B cell (primary cell): Measurements from ENCODE around the gene CNOT4. TPM values are rescaled to one million over a fixed set of nuclear protein-coding genes. Genes with fewer than 3 reads are reported as not detected.

Experiments used
- ATAC-seq: fragments of 200-7000 bp; cut with Tn5 transposase; one replicate; pipeline ENCODE4 v1.10.0; 2021; ENCODE audit warnings: low read depth, mild to moderate bottlenecking, moderate number of reproducible peaks, moderate library complexity
- CTCF ChIA-PET: fragments of 350-600 bp; sonication (Branson Sonifier 250); formaldehyde crosslinking; loops from one replicate; lab custom pipeline; 2021; ENCODE audit warnings: antibody characterized with exemption, inconsistent platforms; lab: Charles Lee
- POLR2A ChIA-PET: fragments of 350-600 bp; sonication (Branson Sonifier 250); formaldehyde crosslinking; loops from one replicate; lab custom pipeline; 2021; ENCODE audit warnings: antibody characterized with exemption; lab: Charles Lee
- DNase-seq: peaks from one replicate; pipeline ENCODE4 v3.0.0; 2013
- H2AFZ ChIP-seq: 2 replicates; pipeline ENCODE4 v1.6.1; 2012; ENCODE audit warnings: mild to moderate bottlenecking, low read depth, low read length; ENCODE audit not compliant: insufficient read depth, poor library complexity, severe bottlenecking
- H3K27ac ChIP-seq, 2 donors: 1 replicate in 1 of 2; 2 replicates in 1 of 2; pipeline ENCODE4 v1.5.1; 2012 to 2013; ENCODE audit warnings: low read length in 2 of 2, mild to moderate bottlenecking in 2 of 2, moderate library complexity in 1 of 2
- H3K27me3 ChIP-seq, 4 experiments: fragments of 200-600 bp in 1 of 4; sonication (generic) in 1 of 4; replicated peaks in 1 of 4; 1 replicate in 2 of 4; 2 replicates in 2 of 4; pipeline versions ENCODE4 v1.6.1 to v1.7.0; 2013 to 2016; ENCODE audit warnings: low read length in 3 of 4, mild to moderate bottlenecking in 2 of 4, mixed read lengths in 1 of 4, moderate library complexity in 1 of 4; ENCODE audit not compliant: insufficient read depth in 4 of 4, control insufficient read depth in 3 of 4; ENCODE audit errors: control extremely low read depth in 1 of 4
- H3K36me3 ChIP-seq, 2 experiments: replicated peaks in 1 of 2; 1 replicate in 1 of 2; 2 replicates in 1 of 2; pipeline versions ENCODE4 v1.6.1 to v1.7.1; 2013; ENCODE audit warnings: low read length in 1 of 2; ENCODE audit not compliant: insufficient read depth in 2 of 2, control insufficient read depth in 1 of 2; ENCODE audit errors: control extremely low read depth in 1 of 2, extremely low read depth in 1 of 2
- H3K4me1 ChIP-seq, 2 donors: fragments of 200-600 bp in 1 of 2; sonication (generic) in 1 of 2; 1 replicate in 1 of 2; 2 replicates in 1 of 2; pipeline versions ENCODE4 v1.5.1 to v1.6.1; 2013 to 2017; ENCODE audit warnings: low read length in 2 of 2; ENCODE audit not compliant: control insufficient read depth in 2 of 2, insufficient read depth in 2 of 2
- H3K4me2 ChIP-seq: replicated peaks from 2 replicates; pipeline ENCODE3; 2012; ENCODE audit warnings: mild to moderate bottlenecking, low read depth, low read length; ENCODE audit not compliant: poor library complexity, severe bottlenecking
- H3K4me3 ChIP-seq, 5 experiments: fragments of 200-600 bp in 1 of 5; sonication (generic) in 1 of 5; 1 replicate in 3 of 5; 2 replicates in 2 of 5; pipeline versions ENCODE4 v1.5.1 to v1.7.0; 2011 to 2016; ENCODE audit warnings: low read length in 4 of 5, mild to moderate bottlenecking in 4 of 5, low read depth in 2 of 5, control low read depth in 1 of 5, moderate library complexity in 1 of 5; ENCODE audit not compliant: insufficient read depth in 1 of 5; ENCODE audit errors: control extremely low read depth in 1 of 5, extremely low read depth in 1 of 5
- H3K79me2 ChIP-seq: fragments of 200-600 bp; sonication (generic); one replicate; pipeline ENCODE4 v1.6.0; 2016; ENCODE audit warnings: low read length; ENCODE audit not compliant: control insufficient read depth, insufficient read depth
- H3K9ac ChIP-seq: fragments of 200-600 bp; sonication (generic); 2 replicates; pipeline ENCODE4 v1.6.1; 2017; ENCODE audit warnings: mild to moderate bottlenecking, low read length, moderate library complexity
- H3K9me3 ChIP-seq, 3 donors: one replicate each; pipeline versions ENCODE4 v1.6.1 to v1.7.1; 2013; ENCODE audit warnings: low read length in 2 of 3; ENCODE audit not compliant: control insufficient read depth in 2 of 3, insufficient read depth in 1 of 3; ENCODE audit errors: control extremely low read depth in 1 of 3
- H4K20me1 ChIP-seq: 2 replicates; pipeline ENCODE4 v1.6.0; 2012; ENCODE audit warnings: mild to moderate bottlenecking, low read length; ENCODE audit not compliant: insufficient read depth, control insufficient read depth, poor library complexity, severe bottlenecking
- H3K27ac Mint-ChIP-seq: one replicate; pipeline ENCODE4 v1.8.0; 2021; ENCODE audit warnings: mixed read lengths
- H3K27me3 Mint-ChIP-seq: one replicate; pipeline ENCODE4 v1.8.0; 2021; ENCODE audit warnings: mixed read lengths
- H3K4me1 Mint-ChIP-seq: one replicate; pipeline ENCODE4 v1.8.0; 2021; ENCODE audit warnings: mixed read lengths
- H3K4me3 Mint-ChIP-seq: one replicate; pipeline ENCODE4 v1.8.0; 2021; ENCODE audit warnings: mixed read lengths
- H3K9me3 Mint-ChIP-seq: one replicate; pipeline ENCODE4 v1.8.0; 2022; ENCODE audit warnings: mixed read lengths; ENCODE audit not compliant: insufficient read depth
- EZH2 ChIP-seq: IDR thresholded peaks from 2 replicates; pipeline ENCODE4 v1.6.1; 2012; ENCODE audit warnings: borderline replicate concordance, low read depth, mild to moderate bottlenecking, moderate library complexity, low read length; ENCODE audit not compliant: insufficient read depth, poor library complexity, severe bottlenecking
- WGBS: methylation state at CpG from one replicate; pipeline ENCODE4 v1.1.5; 2013; ENCODE audit warnings: missing lambda C conversion rate; ENCODE audit not compliant: insufficient coverage; 5-methylcytosine and 5-hydroxymethylcytosine counted together
- intact Hi-C: fragments of 100-400 bp; cut with micrococcal nuclease; formaldehyde crosslinking; loops from one replicate; pipeline ENCODE4 v1.10.0; 2022
- polyA plus RNA-seq: library from polyadenylated mRNA; depleted of rRNA; stranded (reverse); fragments of >200 nt; gene quantifications from 2 replicates; pipeline ENCODE4 v1.2.3, GENCODE V29; 2012
- total RNA-seq, 2 donors: library from RNA; stranded (reverse); fragments of 120-200 nt in 1 of 2; gene quantifications; 1 replicate in 1 of 2; 2 replicates in 1 of 2; pipeline versions ENCODE4 v1.2.3 to v1.2.4, GENCODE V29; 2013 to 2022
- TF ChIP-seq, protein P1 (sequence below): fragments of 200-600 bp; IDR thresholded peaks from one replicate; pipeline ENCODE4 v1.8.0; 2022; ENCODE audit warnings: antibody characterized with exemption, mild to moderate bottlenecking

CNOT4 gene
- total and polyA plus RNA-seq, 2 donors (not counting 1 experiment from before 2014, with no cell fraction given), result 9.8 to 52.1 TPM

GRCh38 chr7:135449436-135449835 is 60.5 kb downstream of the CNOT4 start:
- H3K9me3 ChIP-seq, result no peaks in the 10 kb centered on the region
- H3K27ac ChIP-seq, result no peak overlapping the region
- peaks cover 0 to 4% of the 10 kb centered on the region in 2 donors for H3K4me1 ChIP-seq
- no peak overlapping the region for H2AFZ ChIP-seq
- H3K27ac Mint-ChIP-seq, result no peak overlapping the region
- no peaks in the 10 kb centered on the region for H3K36me3 ChIP-seq
- no peaks in the 10 kb centered on the region for H3K9me3 Mint-ChIP-seq
- peaks cover 42% of the 10 kb centered on the region for H3K4me1 Mint-ChIP-seq
- peaks cover 81% of the 10 kb centered on the region for H3K79me2 ChIP-seq
- no peak for DNase-seq
- CTCF ChIA-PET, result no interaction called here
- TF ChIP-seq EZH2, result no peak
- TF ChIP-seq, protein P1, sequence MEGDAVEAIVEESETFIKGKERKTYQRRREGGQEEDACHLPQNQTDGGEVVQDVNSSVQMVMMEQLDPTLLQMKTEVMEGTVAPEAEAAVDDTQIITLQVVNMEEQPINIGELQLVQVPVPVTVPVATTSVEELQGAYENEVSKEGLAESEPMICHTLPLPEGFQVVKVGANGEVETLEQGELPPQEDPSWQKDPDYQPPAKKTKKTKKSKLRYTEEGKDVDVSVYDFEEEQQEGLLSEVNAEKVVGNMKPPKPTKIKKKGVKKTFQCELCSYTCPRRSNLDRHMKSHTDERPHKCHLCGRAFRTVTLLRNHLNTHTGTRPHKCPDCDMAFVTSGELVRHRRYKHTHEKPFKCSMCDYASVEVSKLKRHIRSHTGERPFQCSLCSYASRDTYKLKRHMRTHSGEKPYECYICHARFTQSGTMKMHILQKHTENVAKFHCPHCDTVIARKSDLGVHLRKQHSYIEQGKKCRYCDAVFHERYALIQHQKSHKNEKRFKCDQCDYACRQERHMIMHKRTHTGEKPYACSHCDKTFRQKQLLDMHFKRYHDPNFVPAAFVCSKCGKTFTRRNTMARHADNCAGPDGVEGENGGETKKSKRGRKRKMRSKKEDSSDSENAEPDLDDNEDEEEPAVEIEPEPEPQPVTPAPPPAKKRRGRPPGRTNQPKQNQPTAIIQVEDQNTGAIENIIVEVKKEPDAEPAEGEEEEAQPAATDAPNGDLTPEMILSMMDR, result no peak
- H3K9ac ChIP-seq, result no peak overlapping the region
- H3K27me3 Mint-ChIP-seq, result no peaks in the 10 kb centered on the region
- H3K4me3 ChIP-seq, result no peak overlapping the region
- H4K20me1 ChIP-seq, result peaks cover 70% of the 10 kb centered on the region
- no peaks in the 10 kb centered on the region for H3K27me3 ChIP-seq
- no peak overlapping the region for H3K4me2 ChIP-seq
- POLR2A ChIA-PET, result no interaction called here
- intact Hi-C loops, result no loop called here
- no peak overlapping the region for H3K4me3 Mint-ChIP-seq
- ATAC-seq, result no peak

- Mint-ChIP-seq H3K27me3 (no peaks in the 10 kb centered on the region), H3K4me3 (no peak overlapping the region), H3K9me3 (no peaks in the 10 kb centered on the region), H3K4me1 (peaks cover 39% of the 10 kb centered on the region), H3K27ac (no peak overlapping the region)
- WGBS, result no CpG with 5 or more reads among the region's 1 CpG
- Histone ChIP-seq H4K20me1 (peaks cover 65% of the 10 kb centered on the region), H3K27ac (no peak overlapping the region), H3K36me3 (peaks cover 0 to 1% of the 10 kb centered on the region in 2 experiments), H3K4me3 (no peak overlapping the region), H3K9ac (no peak overlapping the region), H2AFZ (no peak overlapping the region), H3K27me3 (no peaks in the 10 kb centered on the region), H3K4me1 (peaks cover 0 to 4% of the 10 kb centered on the region in 2 donors), H3K79me2 (peaks cover 78% of the 10 kb centered on the region), H3K9me3 (no peaks in the 10 kb centered on the region), H3K4me2 (no peak overlapping the region)
- intact Hi-C loops, result no loop called here
- DNase-seq (no peak), ATAC-seq (no peak)
- POLR2A ChIA-PET, result no interaction called here
- CTCF ChIA-PET, result no interaction called here
- TF ChIP-seq EZH2, result no peak
- TF ChIP-seq, protein P1, result no peak
These were observed 61.1 kb downstream of the CNOT4 start for GRCh38 chr7:135448753-135449152.
